Breast epithelium (tissue), 4 donors: ENCODE results near the gene TRAM2. TPM values are rescaled to one million over a fixed set of nuclear protein-coding genes. Genes with fewer than 3 reads are reported as not detected.

Experiments used
- DNase-seq, 2 donors: peaks; one replicate each; pipeline ENCODE4 v3.0.0-alpha.2; 2019; ENCODE audit warnings: low spot score in 2 of 2
- H3K27ac ChIP-seq, 2 donors: fragments of 200-600 bp; sonication (generic) in 1 of 2; one replicate each; pipeline ENCODE4 v1.5.1; 2016 to 2019; ENCODE audit warnings: mild to moderate bottlenecking in 1 of 2
- H3K27me3 ChIP-seq, 2 donors: fragments of 200-600 bp; sonication (generic) in 1 of 2; one replicate each; pipeline versions ENCODE4 v1.5.1 to v1.6.0; 2017 to 2019; ENCODE audit warnings: control low read depth in 1 of 2, mild to moderate bottlenecking in 1 of 2
- H3K36me3 ChIP-seq: fragments of 200-600 bp; one replicate; pipeline ENCODE4 v1.5.1; 2019
- H3K4me1 ChIP-seq, 2 donors: fragments of 200-600 bp; sonication (generic); one replicate each; pipeline ENCODE4 v1.5.1; 2016 to 2019; ENCODE audit warnings: control low read depth in 1 of 2
- H3K4me3 ChIP-seq, 3 donors: fragments of 200-600 bp; sonication (generic); 1 replicate in 2 of 3; 2 replicates in 1 of 3; pipeline ENCODE4 v1.5.1; 2016 to 2019; ENCODE audit warnings: mild to moderate bottlenecking in 3 of 3, moderate library complexity in 2 of 3
- H3K9me3 ChIP-seq, 2 donors: fragments of 200-600 bp; sonication (generic) in 1 of 2; one replicate each; pipeline ENCODE4 v1.5.1; 2016 to 2019; ENCODE audit warnings: control low read depth in 1 of 2
- POLR2A ChIP-seq: fragments of 450-650 bp; IDR thresholded peaks from one replicate; pipeline ENCODE4 v1.6.1; 2016; ENCODE audit warnings: antibody characterized with exemption, mild to moderate bottlenecking, moderate library complexity
- POLR2AphosphoS5 ChIP-seq, 3 donors: sonication (generic); formaldehyde crosslinking; IDR thresholded peaks; one replicate each; pipeline ENCODE4 v1.6.1; 2017; ENCODE audit warnings: antibody characterized with exemption in 3 of 3
- intact Hi-C: fragments of 100-400 bp; cut with DNase I; formaldehyde crosslinking; loops from one replicate; pipeline ENCODE4 v1.15.1; 2023; ENCODE audit warnings: low total_unique reads
- total RNA-seq, 3 donors: library from RNA; depleted of rRNA; stranded (reverse); fragments of >200 nt; gene quantifications; one replicate each; pipeline ENCODE4 v1.1.0, GENCODE V29; 2016
- TF ChIP-seq, protein P1 (sequence below), 3 donors: fragments of 450-650 bp; IDR thresholded peaks; one replicate each; pipeline ENCODE4 v1.5.1; 2016 to 2017; ENCODE audit warnings: antibody characterized with exemption in 3 of 3, mild to moderate bottlenecking in 3 of 3, moderate library complexity in 3 of 3

The TRAM2 gene
- total RNA-seq, 3 donors from 2014 or later, result 11.9 to 33.0 (median 24.3) TPM

DNA sequence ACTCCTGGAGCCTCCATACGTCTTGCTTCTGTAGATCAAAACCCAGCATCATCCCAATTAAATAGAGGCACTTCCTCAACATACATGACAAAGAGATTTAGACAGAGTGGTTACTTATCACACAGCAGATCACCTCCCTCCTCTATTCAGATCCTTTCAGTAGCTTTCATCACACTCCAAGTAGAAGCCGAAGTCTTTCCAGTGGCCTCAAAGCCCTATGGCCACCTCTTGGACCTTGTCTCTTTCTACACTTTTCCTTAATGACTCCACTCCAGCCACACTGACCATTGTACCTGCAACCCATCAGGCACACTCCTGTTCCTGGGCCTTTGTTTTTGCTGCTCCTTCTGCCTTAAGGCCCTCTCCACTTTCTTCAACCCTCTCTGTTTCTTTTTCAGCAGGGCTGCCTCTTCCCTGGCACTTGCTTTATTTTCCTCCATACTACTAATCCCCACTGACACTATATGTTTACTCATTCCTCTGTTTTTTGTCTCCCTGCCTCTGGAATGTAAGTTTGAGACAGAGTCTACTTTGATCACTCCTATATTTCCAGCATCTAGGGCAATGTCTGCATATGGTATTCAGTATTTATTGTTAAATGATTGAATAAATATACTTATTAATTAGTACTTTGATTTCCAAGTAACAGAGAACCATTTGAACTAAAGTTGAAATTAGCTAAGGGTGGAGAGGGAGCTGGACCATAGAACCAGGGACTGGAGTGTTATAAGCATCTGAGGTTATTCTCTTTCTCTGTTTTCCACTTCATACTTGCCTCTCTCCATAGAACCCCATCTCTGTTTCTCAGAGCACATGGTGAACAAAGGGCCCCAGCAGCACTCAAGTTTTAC, 43.4 kb upstream of the TRAM2 start:
- intact Hi-C loops, result no loop called here
- no peak for DNase-seq
- Histone ChIP-seq H3K4me3 (no peak overlapping the region), H3K4me1 (no peaks in the 10 kb centered on the region), H3K27ac (no peak overlapping the region), H3K27me3 (no peaks in the 10 kb centered on the region), H3K36me3 (no peaks in the 10 kb centered on the region), H3K9me3 (no peaks in the 10 kb centered on the region)
- no peak for TF ChIP-seq POLR2A
- TF ChIP-seq POLR2AphosphoS5 (IDR thresholded peaks at IDR 0.05), result no peak
- TF ChIP-seq, protein P1, sequence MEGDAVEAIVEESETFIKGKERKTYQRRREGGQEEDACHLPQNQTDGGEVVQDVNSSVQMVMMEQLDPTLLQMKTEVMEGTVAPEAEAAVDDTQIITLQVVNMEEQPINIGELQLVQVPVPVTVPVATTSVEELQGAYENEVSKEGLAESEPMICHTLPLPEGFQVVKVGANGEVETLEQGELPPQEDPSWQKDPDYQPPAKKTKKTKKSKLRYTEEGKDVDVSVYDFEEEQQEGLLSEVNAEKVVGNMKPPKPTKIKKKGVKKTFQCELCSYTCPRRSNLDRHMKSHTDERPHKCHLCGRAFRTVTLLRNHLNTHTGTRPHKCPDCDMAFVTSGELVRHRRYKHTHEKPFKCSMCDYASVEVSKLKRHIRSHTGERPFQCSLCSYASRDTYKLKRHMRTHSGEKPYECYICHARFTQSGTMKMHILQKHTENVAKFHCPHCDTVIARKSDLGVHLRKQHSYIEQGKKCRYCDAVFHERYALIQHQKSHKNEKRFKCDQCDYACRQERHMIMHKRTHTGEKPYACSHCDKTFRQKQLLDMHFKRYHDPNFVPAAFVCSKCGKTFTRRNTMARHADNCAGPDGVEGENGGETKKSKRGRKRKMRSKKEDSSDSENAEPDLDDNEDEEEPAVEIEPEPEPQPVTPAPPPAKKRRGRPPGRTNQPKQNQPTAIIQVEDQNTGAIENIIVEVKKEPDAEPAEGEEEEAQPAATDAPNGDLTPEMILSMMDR (IDR thresholded peaks at IDR 0.05), result no peak

DNA sequence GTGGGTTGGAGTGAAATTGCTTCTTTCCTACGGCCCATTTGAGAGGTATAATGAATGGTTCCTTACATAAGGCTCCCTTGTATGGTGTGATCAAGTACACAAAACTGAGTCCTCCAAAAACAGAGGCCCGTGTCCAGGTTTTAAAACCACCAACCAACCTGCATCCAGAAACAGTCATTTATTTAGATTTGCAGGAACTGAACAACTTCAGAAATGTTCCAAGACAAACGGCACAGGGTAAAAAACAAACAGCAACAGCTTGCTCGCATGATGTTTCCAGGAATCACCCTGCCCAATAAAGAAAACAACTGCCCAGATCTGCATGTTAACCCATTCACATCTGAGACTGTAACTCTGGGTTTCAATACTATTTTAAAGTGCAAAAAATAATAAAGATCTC, 40.2 kb upstream of the TRAM2 start:
- TF ChIP-seq, protein P1 (IDR thresholded peaks at IDR 0.05), result no peak
- TF ChIP-seq POLR2AphosphoS5 (IDR thresholded peaks at IDR 0.05) (no peak), POLR2A (no peak)
- no peaks in the 10 kb centered on the region for H3K27me3 ChIP-seq
- no peak overlapping the region for H3K4me3 ChIP-seq
- intact Hi-C loops, result loop anchor here (5.0 kb wide), 1 partner anchor 795 kb away; no protein-coding TSS in a partner anchor
- DNase-seq, result no peak
- H3K4me1 ChIP-seq, result no peaks in the 10 kb centered on the region
- no peak overlapping the region for H3K27ac ChIP-seq
- H3K36me3 ChIP-seq, result no peaks in the 10 kb centered on the region
- no peaks in the 10 kb centered on the region for H3K9me3 ChIP-seq

DNA sequence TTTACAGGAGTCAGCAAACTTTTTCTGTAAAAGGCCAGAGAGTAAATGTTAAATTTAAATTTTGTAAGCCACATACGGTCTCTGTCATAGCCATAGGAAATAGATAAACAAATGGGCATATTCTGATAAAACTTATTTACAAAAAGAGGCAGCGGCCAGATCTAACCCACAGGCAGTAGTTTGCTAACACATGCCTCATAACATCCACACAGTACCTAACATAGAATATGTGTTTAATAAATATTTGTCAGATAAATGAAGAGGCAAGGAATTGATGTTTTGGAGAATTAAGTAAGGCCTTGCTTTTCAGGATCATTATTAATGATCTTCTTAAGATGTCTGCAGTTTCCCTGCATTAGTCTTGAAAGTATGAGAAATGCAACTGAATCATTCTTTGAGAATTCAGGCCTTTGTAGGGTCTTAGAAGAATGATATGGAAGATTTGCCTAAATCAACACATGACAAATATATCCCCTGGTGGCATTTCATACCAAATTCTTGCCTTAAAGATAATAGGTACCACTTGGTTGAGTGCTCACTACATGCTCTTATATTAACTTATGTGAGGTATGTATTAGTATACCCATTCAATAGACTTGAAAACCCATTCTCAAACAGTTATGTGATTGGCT, 39.3 kb upstream of the TRAM2 start:
- no peaks in the 10 kb centered on the region for H3K9me3 ChIP-seq
- intact Hi-C loops, result loop anchor here (5.0 kb wide), 1 partner anchor 796 kb away; no protein-coding TSS in a partner anchor
- TF ChIP-seq POLR2AphosphoS5 (IDR thresholded peaks at IDR 0.05) (no peak), POLR2A (no peak)
- TF ChIP-seq, protein P1 (IDR thresholded peaks at IDR 0.05), result no peak
- no peaks in the 10 kb centered on the region for H3K27me3 ChIP-seq
- H3K36me3 ChIP-seq, result no peaks in the 10 kb centered on the region
- H3K27ac ChIP-seq, result no peak overlapping the region
- no peak for DNase-seq
- H3K4me1 ChIP-seq, result no peaks in the 10 kb centered on the region
- no peak overlapping the region for H3K4me3 ChIP-seq

DNA sequence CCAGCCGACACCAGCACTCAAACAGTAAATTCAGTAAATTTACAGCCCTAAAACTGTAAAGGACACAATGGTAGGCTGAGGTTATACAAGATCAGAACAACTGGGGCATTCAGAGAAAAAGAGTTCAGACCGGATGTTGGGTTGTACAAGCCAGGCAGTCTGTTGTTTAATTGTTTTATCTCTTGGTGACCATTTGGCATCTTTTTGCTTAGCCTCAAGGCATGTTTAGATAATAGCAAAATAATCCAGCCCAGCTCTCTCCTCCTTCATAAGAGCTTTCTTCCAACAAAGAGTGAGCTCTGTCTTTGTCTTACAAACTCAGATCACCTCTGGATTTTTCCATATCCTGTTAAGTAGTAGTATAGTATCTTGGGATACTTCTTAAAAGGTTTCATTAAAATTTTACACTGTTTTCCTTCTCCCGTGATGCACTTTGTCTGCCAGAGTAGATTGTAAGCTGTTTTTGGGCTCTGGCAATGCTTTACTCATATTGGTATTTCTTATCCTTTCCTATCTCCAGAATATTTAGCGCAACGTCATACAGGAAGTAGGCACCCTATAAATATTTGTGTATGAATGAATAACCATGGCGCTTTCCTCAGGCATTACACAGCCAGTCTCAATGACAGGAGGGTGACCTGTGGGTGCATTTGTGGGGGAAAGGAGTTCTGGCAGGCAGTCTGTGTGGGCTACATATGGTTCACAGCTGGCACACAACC, 35.6 kb upstream of the TRAM2 start:
- DNase-seq, result no peak
- Histone ChIP-seq H3K4me3 (no peak overlapping the region), H3K4me1 (no peaks in the 10 kb centered on the region), H3K9me3 (no peaks in the 10 kb centered on the region), H3K27ac (peak overlapping the region in 1 of 2 donors; percentile 67), H3K27me3 (no peaks in the 10 kb centered on the region), H3K36me3 (no peaks in the 10 kb centered on the region)
- TF ChIP-seq POLR2A (no peak), POLR2AphosphoS5 (IDR thresholded peaks at IDR 0.05) (no peak)
- TF ChIP-seq, protein P1 (IDR thresholded peaks at IDR 0.05), result no peak
- intact Hi-C loops, result no loop called here
